ENCODE measurements around the gene CCZ1B. TPM values are rescaled to one million over a fixed set of nuclear protein-coding genes. Genes with fewer than 3 reads are reported as not detected.
"Not testable (repeated sequence)": the region's sequence is repeated elsewhere in the genome, so short reads cannot be mapped to it uniquely, and the experiment has no call there.

The CCZ1B gene
- total RNA-seq, 1 experiment from 2014 or later = 81.2 TPM

GRCh38 chr7:6807959-6808358 is 18.1 kb downstream of the CCZ1B start:
- intact Hi-C loops (cut with micrococcal nuclease; ENCODE audit: unreplicated experiment); in situ Hi-C loops (cut with HindIII; ENCODE audit: low pct_unique_long_range_greater_than_20kb, low sequenced_read_pairs); H3K27me3 ChIP-seq (ENCODE audit: control insufficient read depth, insufficient read depth, low read length); DNase-seq (ENCODE audit: low read depth, low spot score); H3K4me3 ChIP-seq (ENCODE audit: low read depth in 2 of 2, low read length in 2 of 2); H3K36me3 ChIP-seq (ENCODE audit: control insufficient read depth, insufficient read depth, low read length); BruUV-seq (replicated peaks); H3K27ac ChIP-seq (ENCODE audit: low read length); ATAC-seq; POLR2A ChIA-PET; H3K9me3 ChIP-seq (ENCODE audit: control insufficient read depth, insufficient read depth, low read depth, low read length); H3K4me1 ChIP-seq (ENCODE audit: control insufficient read depth, insufficient read depth, low read length); CTCF ChIA-PET: not testable (repeated sequence)

GRCh38 chr7:6807393-6807918 is 18.6 kb downstream of the CCZ1B start:
- BruUV-seq (replicated peaks); H3K27ac ChIP-seq (ENCODE audit: low read length); intact Hi-C loops (cut with micrococcal nuclease; ENCODE audit: unreplicated experiment); H3K9me3 ChIP-seq (ENCODE audit: control insufficient read depth, insufficient read depth, low read depth, low read length); DNase-seq (ENCODE audit: low read depth, low spot score); H3K4me3 ChIP-seq (ENCODE audit: low read depth in 2 of 2, low read length in 2 of 2); H3K4me1 ChIP-seq (ENCODE audit: control insufficient read depth, insufficient read depth, low read length); ATAC-seq; POLR2A ChIA-PET; CTCF ChIA-PET; H3K36me3 ChIP-seq (ENCODE audit: control insufficient read depth, insufficient read depth, low read length); H3K27me3 ChIP-seq (ENCODE audit: control insufficient read depth, insufficient read depth, low read length); in situ Hi-C loops (cut with HindIII; ENCODE audit: low pct_unique_long_range_greater_than_20kb, low sequenced_read_pairs): not testable (repeated sequence)

GRCh38 chr7:6800331-6800730 is 25.7 kb downstream of the CCZ1B start:
- H3K27me3 ChIP-seq (ENCODE audit: control insufficient read depth, insufficient read depth, low read length); POLR2A ChIA-PET; H3K4me1 ChIP-seq (ENCODE audit: control insufficient read depth, insufficient read depth, low read length); in situ Hi-C loops (cut with HindIII; ENCODE audit: low pct_unique_long_range_greater_than_20kb, low sequenced_read_pairs); intact Hi-C loops (cut with micrococcal nuclease; ENCODE audit: unreplicated experiment); H3K36me3 ChIP-seq (ENCODE audit: control insufficient read depth, insufficient read depth, low read length); H3K27ac ChIP-seq (ENCODE audit: low read length); H3K9me3 ChIP-seq (ENCODE audit: control insufficient read depth, insufficient read depth, low read depth, low read length); CTCF ChIA-PET; BruUV-seq (replicated peaks); H3K4me3 ChIP-seq (ENCODE audit: low read depth in 2 of 2, low read length in 2 of 2); DNase-seq (ENCODE audit: low read depth, low spot score): not testable (repeated sequence)
- peak; percentile 12; the same call in 1 of the 2 replicates for ATAC-seq

- in situ Hi-C loops (cut with HindIII; ENCODE audit: low pct_unique_long_range_greater_than_20kb, low sequenced_read_pairs); H3K27me3 ChIP-seq (ENCODE audit: control insufficient read depth, insufficient read depth, low read length); BruUV-seq (replicated peaks); H3K27ac ChIP-seq (ENCODE audit: low read length); H3K36me3 ChIP-seq (ENCODE audit: control insufficient read depth, insufficient read depth, low read length); H3K4me1 ChIP-seq (ENCODE audit: control insufficient read depth, insufficient read depth, low read length); H3K9me3 ChIP-seq (ENCODE audit: control insufficient read depth, insufficient read depth, low read depth, low read length); intact Hi-C loops (cut with micrococcal nuclease; ENCODE audit: unreplicated experiment); CTCF ChIA-PET; DNase-seq (ENCODE audit: low read depth, low spot score); POLR2A ChIA-PET; H3K4me3 ChIP-seq (ENCODE audit: low read depth in 2 of 2, low read length in 2 of 2): not testable (repeated sequence)
- peak; percentile 18; the same call in 1 of the 2 replicates for ATAC-seq
Measured at GRCh38 chr7:6799887-6800286, 26.2 kb downstream of the CCZ1B start.

- CTCF ChIA-PET; H3K36me3 ChIP-seq (ENCODE audit: control insufficient read depth, insufficient read depth, low read length); H3K27me3 ChIP-seq (ENCODE audit: control insufficient read depth, insufficient read depth, low read length); H3K4me1 ChIP-seq (ENCODE audit: control insufficient read depth, insufficient read depth, low read length); DNase-seq (ENCODE audit: low read depth, low spot score); H3K4me3 ChIP-seq (ENCODE audit: low read depth in 2 of 2, low read length in 2 of 2); POLR2A ChIA-PET; H3K9me3 ChIP-seq (ENCODE audit: control insufficient read depth, insufficient read depth, low read depth, low read length); H3K27ac ChIP-seq (ENCODE audit: low read length); in situ Hi-C loops (cut with HindIII; ENCODE audit: low pct_unique_long_range_greater_than_20kb, low sequenced_read_pairs); intact Hi-C loops (cut with micrococcal nuclease; ENCODE audit: unreplicated experiment); ATAC-seq; BruUV-seq (replicated peaks): not testable (repeated sequence)
Measured at GRCh38 chr7:6798047-6798446, 28.0 kb downstream of the CCZ1B start.

GRCh38 chr7:6797218-6797617 is 28.9 kb downstream of the CCZ1B start:
- ATAC-seq; intact Hi-C loops (cut with micrococcal nuclease; ENCODE audit: unreplicated experiment); H3K4me1 ChIP-seq (ENCODE audit: control insufficient read depth, insufficient read depth, low read length); H3K27me3 ChIP-seq (ENCODE audit: control insufficient read depth, insufficient read depth, low read length); POLR2A ChIA-PET; in situ Hi-C loops (cut with HindIII; ENCODE audit: low pct_unique_long_range_greater_than_20kb, low sequenced_read_pairs); H3K36me3 ChIP-seq (ENCODE audit: control insufficient read depth, insufficient read depth, low read length); H3K4me3 ChIP-seq (ENCODE audit: low read depth in 2 of 2, low read length in 2 of 2); DNase-seq (ENCODE audit: low read depth, low spot score); H3K27ac ChIP-seq (ENCODE audit: low read length); H3K9me3 ChIP-seq (ENCODE audit: control insufficient read depth, insufficient read depth, low read depth, low read length); BruUV-seq (replicated peaks); CTCF ChIA-PET: not testable (repeated sequence)

- in situ Hi-C loops (cut with HindIII; ENCODE audit: low pct_unique_long_range_greater_than_20kb, low sequenced_read_pairs); H3K27me3 ChIP-seq (ENCODE audit: control insufficient read depth, insufficient read depth, low read length); ATAC-seq; CTCF ChIA-PET; POLR2A ChIA-PET; H3K9me3 ChIP-seq (ENCODE audit: control insufficient read depth, insufficient read depth, low read depth, low read length); BruUV-seq (replicated peaks); intact Hi-C loops (cut with micrococcal nuclease; ENCODE audit: unreplicated experiment); H3K36me3 ChIP-seq (ENCODE audit: control insufficient read depth, insufficient read depth, low read length); DNase-seq (ENCODE audit: low read depth, low spot score); H3K4me3 ChIP-seq (ENCODE audit: low read depth in 2 of 2, low read length in 2 of 2); H3K27ac ChIP-seq (ENCODE audit: low read length); H3K4me1 ChIP-seq (ENCODE audit: control insufficient read depth, insufficient read depth, low read length): not testable (repeated sequence)
Measured at GRCh38 chr7:6794276-6794675, 31.8 kb downstream of the CCZ1B start.

Measured in Panc1 (cell line).